ENCODE results near the gene TMEM151B.

Gene TMEM151B

GRCh38 chr6:44253307-44254101 is 16.7 kb upstream of the TMEM151B start:
- DNase-seq, result peak; percentile 63

- DNase-seq, result peak; percentile 43
These were observed 15.8 kb upstream of the TMEM151B start for GRCh38 chr6:44254191-44255104.

GRCh38 chr6:44255105-44255808 is 15.0 kb upstream of the TMEM151B start:
- peak; percentile 47 for DNase-seq

DNA sequence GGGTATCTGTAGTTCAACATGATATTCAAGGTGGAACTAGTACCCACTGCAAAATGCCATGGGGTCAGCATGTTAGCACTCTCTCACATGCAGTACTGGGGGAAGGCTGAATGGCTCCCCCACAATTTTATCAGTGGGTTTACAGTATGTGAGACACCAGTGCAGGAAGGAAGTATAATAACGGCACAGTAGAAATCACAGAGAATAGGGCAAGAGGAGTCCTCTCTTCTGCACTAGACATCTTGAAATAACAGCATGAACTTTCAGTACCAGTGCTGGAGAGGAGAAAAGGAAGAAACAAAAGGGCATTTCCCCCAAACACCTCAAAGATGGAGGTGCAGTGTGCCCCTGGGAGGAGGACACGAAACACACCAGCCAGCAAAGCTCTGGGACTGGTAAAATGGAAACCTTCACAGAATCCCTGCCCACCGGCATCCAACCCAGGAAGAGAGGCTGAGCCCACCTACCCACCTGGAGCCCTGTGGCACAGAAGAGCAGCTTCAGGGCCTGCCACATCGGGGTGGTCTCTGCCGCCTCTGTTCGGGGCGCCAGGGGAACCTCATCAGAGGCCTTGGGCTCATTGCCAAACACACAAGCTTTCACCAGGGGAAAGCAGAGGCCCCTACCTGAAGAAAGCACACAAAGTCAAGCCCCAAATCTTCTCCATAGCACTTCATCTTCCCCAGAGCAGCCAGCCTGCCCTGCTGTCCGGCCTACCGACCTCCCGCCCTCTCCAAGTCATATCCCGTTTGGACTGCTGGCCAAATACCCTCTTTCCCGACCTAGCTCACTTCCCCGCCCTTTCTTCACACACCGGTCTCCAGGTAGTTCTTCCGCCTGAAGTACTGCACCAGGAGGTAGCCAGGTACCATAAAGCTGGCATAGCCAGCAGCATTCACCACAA is 14.1 kb upstream of the TMEM151B start:
- peak; percentile 36 for DNase-seq

GRCh38 chr6:44256775-44257024 is 13.6 kb upstream of the TMEM151B start:
- peak; percentile 34 for DNase-seq

- peak; percentile 71 for DNase-seq
These were observed 13.1 kb upstream of the TMEM151B start, which contains the start of gene SLC35B2 for GRCh38 chr6:44257025-44257752. SLC35B2 (minus strand) TSS chr6:44257528; CDS start chr6:44257410, 118 bp downstream.

DNA sequence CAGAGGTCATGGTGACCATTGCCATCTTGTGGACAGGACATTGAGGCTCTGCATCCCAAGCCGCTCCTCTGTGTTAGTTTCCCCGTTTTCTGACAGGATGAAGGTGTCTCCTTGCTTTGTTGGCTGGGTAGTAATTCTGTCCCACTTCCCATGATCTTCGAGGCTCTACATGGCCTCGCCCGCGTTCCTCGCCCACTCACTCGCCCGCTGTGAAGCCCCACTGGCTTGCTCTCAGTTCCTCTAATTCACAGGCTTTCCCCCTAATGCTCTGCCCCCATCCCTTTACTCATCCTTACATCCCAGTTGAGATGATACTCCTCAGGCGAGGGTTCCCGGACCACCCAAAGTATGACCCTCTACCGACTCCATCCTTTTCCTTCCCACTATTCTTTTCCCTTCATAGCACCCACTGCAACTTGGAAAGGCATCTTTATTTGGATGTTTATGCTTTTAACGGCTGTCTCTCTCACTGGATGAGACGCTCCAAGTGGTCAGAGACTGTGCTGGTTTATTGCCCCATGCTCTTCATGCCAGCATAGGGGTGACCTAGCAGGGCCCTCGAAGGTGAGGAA is 12.4 kb upstream of the TMEM151B start:
- no peak for DNase-seq

GRCh38 chr6:44258325-44258863 is 11.9 kb upstream of the TMEM151B start:
- no peak for DNase-seq

GRCh38 chr6:44258921-44259320 is 11.3 kb upstream of the TMEM151B start:
- no peak for DNase-seq

DNA sequence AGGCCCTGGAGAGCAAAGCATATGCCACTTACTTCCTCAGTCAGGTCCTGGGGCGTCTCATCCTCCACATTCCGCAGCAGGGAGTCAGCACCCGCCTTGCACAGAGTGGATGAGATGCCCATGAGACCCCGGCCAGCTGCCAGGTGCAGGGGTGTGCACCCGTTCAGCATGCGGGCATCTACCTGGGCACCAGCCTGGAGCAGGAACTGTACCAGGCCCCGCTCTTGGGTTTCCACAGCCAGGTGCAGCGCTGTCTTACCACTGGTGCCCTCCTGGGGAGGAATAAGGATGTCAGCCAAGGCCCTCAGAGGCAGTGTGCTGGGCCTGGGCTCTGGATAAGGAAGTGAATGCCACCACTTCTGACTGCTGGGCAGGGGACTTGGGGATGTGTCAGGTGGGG is 10.2 kb upstream of the TMEM151B start:
- no peak for DNase-seq

DNA sequence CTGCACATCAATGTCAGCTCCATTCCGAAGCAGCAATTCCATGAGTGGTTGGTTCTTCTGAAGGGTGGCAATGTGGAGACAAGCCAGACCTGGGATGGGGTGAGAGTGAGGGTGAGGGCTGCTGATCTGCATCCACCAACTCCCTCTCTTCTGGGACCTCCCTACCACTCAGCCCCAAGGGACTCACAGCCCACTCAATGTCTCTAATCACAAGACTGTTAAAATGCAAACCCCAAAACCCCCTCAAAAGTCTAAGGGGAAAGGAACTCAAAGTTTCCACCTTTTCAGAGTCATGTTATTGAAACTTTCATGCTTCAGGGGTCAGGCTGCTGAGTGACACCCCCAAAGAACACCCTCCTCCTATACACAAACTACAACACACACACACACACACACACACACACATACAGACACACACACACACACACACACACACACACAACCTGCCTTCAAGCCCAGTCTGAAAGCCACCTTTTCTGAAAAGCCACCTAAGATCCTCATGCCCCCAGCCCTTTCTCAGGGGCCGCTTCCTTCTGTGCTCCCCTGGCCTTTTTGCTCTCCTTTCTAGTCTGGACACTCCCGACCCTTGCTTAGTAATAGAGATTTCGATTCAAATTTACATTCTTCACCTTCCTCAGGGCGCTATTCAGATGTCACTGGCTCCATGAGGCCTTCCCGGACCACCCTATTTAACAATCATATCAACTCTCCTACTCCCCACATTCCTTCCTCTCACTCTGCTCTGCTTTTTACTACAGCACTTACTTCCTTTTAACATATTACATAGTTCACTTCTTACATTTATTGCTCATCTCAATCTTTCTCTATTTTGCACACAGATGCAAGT is 9.6 kb upstream of the TMEM151B start:
- DNase-seq, result no peak

DNA sequence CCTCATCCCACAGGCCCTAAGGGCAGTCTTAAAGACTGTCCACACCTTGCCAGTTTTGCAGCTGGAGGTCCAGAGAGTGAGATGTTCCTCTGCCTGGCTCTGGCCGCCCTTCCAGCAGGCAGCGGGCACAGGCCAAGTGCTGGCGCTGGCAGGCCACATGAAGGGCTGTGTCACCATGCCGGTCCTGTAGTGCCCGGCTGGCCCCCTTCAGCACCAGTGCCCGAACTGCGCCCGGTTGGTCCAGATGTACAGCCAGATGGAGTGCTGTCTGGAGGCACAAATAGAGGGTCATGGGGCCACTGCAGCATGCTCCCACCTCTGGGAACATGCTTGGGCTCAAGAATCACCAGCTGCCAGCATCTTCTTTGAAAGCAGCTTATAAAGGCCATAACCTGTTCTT is 8.7 kb upstream of the TMEM151B start:
- DNase-seq, result no peak

DNA sequence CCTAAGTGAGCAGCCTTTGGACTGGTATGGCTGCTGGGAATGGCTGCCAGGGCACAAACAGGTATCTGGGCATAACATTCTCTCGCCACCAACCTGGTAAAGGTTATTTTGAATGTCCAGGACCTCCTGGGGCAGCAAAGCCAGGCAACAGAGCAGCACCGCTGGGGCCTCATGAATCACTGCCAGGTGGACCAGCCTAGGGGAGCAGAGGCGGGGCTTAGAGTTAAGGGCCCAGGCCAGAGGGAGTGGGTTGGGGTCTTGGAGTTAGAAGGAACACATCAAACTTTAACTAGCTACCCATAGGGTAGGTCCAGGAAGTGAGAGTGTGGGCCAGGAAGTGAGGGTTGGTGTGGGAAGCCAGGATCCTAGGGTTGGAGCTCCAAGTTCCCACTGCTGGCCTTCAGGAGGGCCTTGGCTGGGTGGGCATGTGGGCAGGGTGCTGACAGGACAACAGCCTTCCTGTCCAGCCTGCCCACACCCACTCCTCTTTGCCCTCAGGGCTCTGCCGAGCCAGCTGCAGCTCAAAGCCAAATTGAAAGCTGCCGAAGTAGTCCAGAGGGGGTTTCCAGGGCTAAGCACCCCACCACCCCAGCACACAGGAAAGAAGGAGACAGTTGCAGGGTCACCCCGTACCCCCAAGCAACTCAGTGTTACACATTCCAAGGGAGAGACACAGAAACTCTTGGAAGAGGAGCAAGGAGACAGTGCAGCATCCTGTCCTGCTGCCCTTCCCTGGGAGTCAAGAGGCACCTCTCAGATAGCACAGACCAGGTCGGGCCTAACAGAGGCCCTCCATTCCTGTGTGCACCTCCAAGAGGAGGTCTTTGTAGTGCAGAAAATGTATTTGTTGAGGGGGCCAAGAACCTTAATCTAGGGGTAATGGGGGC is 7.5 kb upstream of the TMEM151B start:
- DNase-seq, result no peak

GRCh38 chr6:44263354-44264100 is 6.7 kb upstream of the TMEM151B start:
- peak; percentile 54 for DNase-seq

GRCh38 chr6:44264154-44265006 is 5.9 kb upstream of the TMEM151B start:
- peak; percentile 36 for DNase-seq

DNA sequence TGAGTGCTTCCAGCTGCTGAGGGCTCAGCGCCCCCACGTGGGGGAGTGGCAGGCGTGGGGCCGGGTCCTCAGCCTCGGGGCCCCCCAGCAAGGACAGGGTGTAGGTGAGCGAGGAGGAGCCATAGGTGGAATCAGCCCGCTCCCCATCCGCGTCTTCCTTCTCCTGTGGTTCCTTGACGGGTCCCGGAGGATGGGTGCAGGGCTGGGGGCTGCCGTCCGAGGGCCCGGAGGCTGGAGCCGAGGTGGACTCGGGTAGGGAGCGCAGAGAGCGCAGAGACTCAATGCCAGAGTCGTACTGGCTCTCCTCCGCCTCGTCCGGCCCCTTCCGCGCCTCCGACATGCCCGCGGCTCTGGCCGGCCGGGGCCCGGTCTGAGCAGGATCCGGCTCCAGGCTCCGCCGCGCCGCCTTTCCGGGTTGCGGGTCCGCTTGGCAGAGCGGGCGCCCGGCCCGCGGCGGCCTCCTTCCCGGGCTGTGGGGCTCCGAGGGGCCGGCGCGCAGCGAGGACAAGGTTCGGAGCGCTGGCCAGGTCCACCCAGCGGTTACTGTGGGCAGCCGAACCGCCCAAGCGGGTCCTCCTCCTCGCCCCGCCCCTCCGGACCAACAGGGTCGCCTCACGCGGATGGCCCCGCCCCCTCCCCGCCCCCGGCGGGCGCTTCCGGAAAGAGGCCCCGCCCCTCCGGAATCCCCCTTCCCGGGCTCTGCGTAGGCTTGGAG is 5.1 kb upstream of the TMEM151B start, which contains the start of gene NFKBIE:
Gene NFKBIE, minus strand, starts transcription at position 545 of the 715 bp plus-strand sequence. Its CDS starts 205 bp downstream, at position 340.
- DNase-seq, result peak; percentile 95
